Heart left ventricle (tissue), 16 donors: ENCODE data around the gene FADS3. TPM values are rescaled to one million over a fixed set of nuclear protein-coding genes. Genes with fewer than 3 reads are reported as not detected.

ENCODE experiments used
- ATAC-seq, 4 donors: fragments of 200-7000 bp; cut with Tn5 transposase; one replicate each; pipeline ENCODE4 v1.9.1; 2020 to 2022; ENCODE audit warnings: moderate library complexity in 4 of 4, mild to moderate bottlenecking in 3 of 4, moderate number of reproducible peaks in 1 of 4
- DNase-seq, 5 donors: peaks; one replicate each; pipeline ENCODE4 v3.0.0-alpha.2; 2020
- H3K27ac ChIP-seq, 12 donors: fragments of 200-600 bp; sonication (generic) in 4 of 12; one replicate each; pipeline versions ENCODE4 v1.5.0 to v1.8.0; 2016 to 2022; ENCODE audit warnings: mild to moderate bottlenecking in 2 of 12
- H3K27me3 ChIP-seq, 9 donors: fragments of 200-600 bp; sonication (generic) in 2 of 9; one replicate each; pipeline versions ENCODE4 v1.5.1 to v1.8.0; 2016 to 2022; ENCODE audit warnings: mild to moderate bottlenecking in 3 of 9
- H3K36me3 ChIP-seq, 9 donors: fragments of 200-600 bp; sonication (generic) in 2 of 9; one replicate each; pipeline versions ENCODE4 v1.5.0 to v1.8.0; 2018 to 2022; ENCODE audit warnings: mild to moderate bottlenecking in 2 of 9
- H3K4me1 ChIP-seq, 12 donors: fragments of 200-600 bp; sonication (generic) in 4 of 12; one replicate each; pipeline versions ENCODE4 v1.5.0 to v1.8.0; 2016 to 2022; ENCODE audit warnings: mild to moderate bottlenecking in 3 of 12
- H3K4me3 ChIP-seq, 12 donors: fragments of 200-600 bp; sonication (generic) in 4 of 12; one replicate each; pipeline versions ENCODE4 v1.5.0 to v1.8.0; 2017 to 2022; ENCODE audit warnings: mild to moderate bottlenecking in 9 of 12, moderate library complexity in 4 of 12
- H3K9me3 ChIP-seq, 12 donors: fragments of 200-600 bp; sonication (generic) in 4 of 12; one replicate each; pipeline versions ENCODE4 v1.5.0 to v1.8.0; 2016 to 2022; ENCODE audit warnings: mild to moderate bottlenecking in 1 of 12
- POLR2A ChIP-seq, 2 donors: fragments of 450-650 bp; IDR thresholded peaks; one replicate each; pipeline ENCODE4 v1.6.1; 2017; ENCODE audit warnings: antibody characterized with exemption in 2 of 2, mild to moderate bottlenecking in 2 of 2, moderate library complexity in 2 of 2
- WGBS, 4 donors: extraction: QIAGEN DNeasy Blood & Tissue Kit in 2 of 4; methylation state at CpG; one replicate each; pipeline versions ENCODE4 v1.1.5 to v1.1.7; 2013 to 2018; 5-methylcytosine and 5-hydroxymethylcytosine counted together
- intact Hi-C, 10 donors: fragments of 100-400 bp; cut with DNase I; formaldehyde crosslinking; loops; one replicate each; pipeline versions ENCODE4 v1.11.1 to v1.14.2; 2022
- polyA plus RNA-seq, 2 donors: library from polyadenylated mRNA; stranded (reverse); fragments of 200-250 nt; gene quantifications; one replicate each; pipeline ENCODE4 v1.2.3, GENCODE V29; 2013
- total RNA-seq, 9 donors: library from RNA; depleted of rRNA in 2 of 9; stranded (reverse); fragments of >200 nt in 2 of 9; fragmentation: NEBNext Ultra II Directional in 3 of 9; extraction: Animal tissue kit (Norgen Biotek cat#: 25700) in 3 of 9; gene quantifications; one replicate each; pipeline versions ENCODE4 v1.1.0 to v1.2.4, GENCODE V29; 2016 to 2023
- TF ChIP-seq, protein P1 (sequence below), 12 donors: fragments of 200-600 bp; sonication (generic) in 4 of 12; IDR thresholded peaks; one replicate each; pipeline versions ENCODE4 v1.5.0 to v1.8.0; 2018 to 2022; ENCODE audit warnings: antibody characterized with exemption in 12 of 12, mild to moderate bottlenecking in 5 of 12
- donor health status: ischemic (EF 13 %, LVEDD 7.1; RV severe dilation, severe dysfunction).
- donor health status: healthy with polysubstance abuse.
- donor health status: DM: no; HTN: yes; CAD: no.
- donor health status: DM: no; HTN: no; CAD: no.
- donor health status: ischemic (EF 25% LVEDD 6.9; RV normal size, moderate dysfunction).
- donor health status: ischemic (EF 25% LVEDD 5.7; RV mildly dilated, moderate dysfunction).
- donor health status: healthy.
- donor health status: DM: yes; HTN: yes; CAD: no.
- donor health status: ischemic (EF 35%, LVEDD 5.7; RV mildly dilated, moderate dysfunction).
- donor health status: nonischemic (EF 11% LVEDD 7.7; RV severe dilation, severe dysfunction).
- donor health status: DM: yes; HTN: yes; CAD: no.
- donor health status: PGD.
- donor health status: ischemic (EF 29% LVEDD 5.4; RV normal size, mild dysfunction).
- donor health status: nonischemic (EF 23%, LVEDD 6.1; RV moderate dilation, normal function).

Gene FADS3
- total and polyA plus RNA-seq, 11 donors: 53.2 to 237 (median 79.6) TPM

DNA sequence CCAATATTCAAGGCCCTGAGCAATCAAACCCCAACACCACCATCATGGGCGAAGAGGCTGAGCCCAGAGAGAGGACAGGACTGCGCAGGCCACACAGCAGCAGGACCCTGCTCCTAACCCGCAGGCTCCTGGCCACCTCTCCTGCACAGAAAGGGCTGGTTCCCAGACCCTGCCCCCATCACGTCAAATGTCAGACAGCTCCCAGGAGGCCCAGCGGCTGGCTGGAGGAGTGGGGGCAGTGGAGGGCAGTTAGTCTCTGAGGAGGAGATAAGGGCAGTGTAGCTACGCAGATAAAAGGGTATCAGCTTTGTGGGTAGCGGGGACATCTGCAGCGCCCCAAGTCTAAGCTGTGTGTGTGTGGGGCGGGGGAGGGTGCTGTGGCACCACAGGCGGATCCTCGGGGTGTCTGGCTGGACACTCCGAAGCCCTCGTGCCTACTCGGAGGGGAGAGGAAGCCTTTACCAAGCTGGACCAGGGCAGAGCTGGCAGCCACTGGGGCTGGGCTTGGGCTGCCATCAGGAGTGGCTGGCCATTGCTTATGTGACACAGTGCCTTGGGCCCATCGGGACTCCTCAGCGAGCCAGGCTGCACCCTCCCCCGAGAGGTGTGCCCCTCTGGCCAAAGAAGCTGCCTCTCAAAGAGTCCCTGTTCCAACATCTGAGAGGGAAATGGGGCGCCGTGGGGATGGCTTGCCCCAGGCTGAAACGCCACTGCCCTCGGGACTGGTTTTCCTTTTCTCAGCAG is 21.5 kb downstream of the FADS3 start:
- intact Hi-C loops: loop anchor here in 7 of 10 donors (2.0 to 10.0 kb wide), 8 partner anchors 27 to 213 kb away; partner anchors contain the start of gene FADS1 (in 2 of the 7)
- H3K9me3 ChIP-seq: no peaks in the 10 kb centered on the region
- no peak for TF ChIP-seq POLR2A (IDR thresholded peaks at IDR 0.05)
- TF ChIP-seq, protein P1, sequence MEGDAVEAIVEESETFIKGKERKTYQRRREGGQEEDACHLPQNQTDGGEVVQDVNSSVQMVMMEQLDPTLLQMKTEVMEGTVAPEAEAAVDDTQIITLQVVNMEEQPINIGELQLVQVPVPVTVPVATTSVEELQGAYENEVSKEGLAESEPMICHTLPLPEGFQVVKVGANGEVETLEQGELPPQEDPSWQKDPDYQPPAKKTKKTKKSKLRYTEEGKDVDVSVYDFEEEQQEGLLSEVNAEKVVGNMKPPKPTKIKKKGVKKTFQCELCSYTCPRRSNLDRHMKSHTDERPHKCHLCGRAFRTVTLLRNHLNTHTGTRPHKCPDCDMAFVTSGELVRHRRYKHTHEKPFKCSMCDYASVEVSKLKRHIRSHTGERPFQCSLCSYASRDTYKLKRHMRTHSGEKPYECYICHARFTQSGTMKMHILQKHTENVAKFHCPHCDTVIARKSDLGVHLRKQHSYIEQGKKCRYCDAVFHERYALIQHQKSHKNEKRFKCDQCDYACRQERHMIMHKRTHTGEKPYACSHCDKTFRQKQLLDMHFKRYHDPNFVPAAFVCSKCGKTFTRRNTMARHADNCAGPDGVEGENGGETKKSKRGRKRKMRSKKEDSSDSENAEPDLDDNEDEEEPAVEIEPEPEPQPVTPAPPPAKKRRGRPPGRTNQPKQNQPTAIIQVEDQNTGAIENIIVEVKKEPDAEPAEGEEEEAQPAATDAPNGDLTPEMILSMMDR (IDR thresholded peaks at IDR 0.05): no peak
- H3K27me3 ChIP-seq: no peaks in the 10 kb centered on the region
- no peak for ATAC-seq
- 63 to 81% (median 74%) methylated on average over 15 to 21 of the region's 21 CpGs for WGBS, 4 donors
- H3K4me1 ChIP-seq: peaks cover 2 to 46% (median 20%) of the 10 kb centered on the region in 12 donors
- peaks cover 0 to 18% (median 9%) of the 10 kb centered on the region in 9 donors for H3K36me3 ChIP-seq
- no peak for DNase-seq
- peak overlapping the region in 4 of 12 donors; percentile 39 to 69 (median 58) for H3K27ac ChIP-seq
- H3K4me3 ChIP-seq: no peak overlapping the region

DNA sequence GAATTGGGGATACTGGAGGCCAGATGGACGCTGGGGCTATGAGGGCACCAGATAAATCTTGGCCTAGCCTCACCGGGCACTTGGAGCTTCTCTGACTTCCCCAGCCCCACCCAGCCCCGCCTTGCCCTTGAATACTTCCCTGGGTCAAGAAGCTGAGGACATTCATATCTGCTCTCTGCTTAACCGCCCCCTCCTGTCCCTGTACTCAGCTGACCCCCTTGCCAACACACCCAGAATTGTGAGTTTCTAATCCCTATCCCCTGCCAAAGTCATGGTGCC is 22.0 kb downstream of the FADS3 start:
- Histone ChIP-seq H3K4me1 (peaks cover 2 to 41% (median 20%) of the 10 kb centered on the region in 12 donors), H3K27ac (no peak overlapping the region), H3K4me3 (no peak overlapping the region), H3K36me3 (peaks cover 0 to 23% (median 11%) of the 10 kb centered on the region in 9 donors), H3K27me3 (no peaks in the 10 kb centered on the region), H3K9me3 (no peaks in the 10 kb centered on the region)
- DNase-seq (no peak), ATAC-seq (no peak)
- 68 to 79% (median 72%) methylated on average over 4 of the region's 4 CpGs for WGBS, 4 donors
- intact Hi-C loops: no loop called here
- TF ChIP-seq, protein P1 (IDR thresholded peaks at IDR 0.05): no peak
- TF ChIP-seq POLR2A (IDR thresholded peaks at IDR 0.05): no peak

DNA sequence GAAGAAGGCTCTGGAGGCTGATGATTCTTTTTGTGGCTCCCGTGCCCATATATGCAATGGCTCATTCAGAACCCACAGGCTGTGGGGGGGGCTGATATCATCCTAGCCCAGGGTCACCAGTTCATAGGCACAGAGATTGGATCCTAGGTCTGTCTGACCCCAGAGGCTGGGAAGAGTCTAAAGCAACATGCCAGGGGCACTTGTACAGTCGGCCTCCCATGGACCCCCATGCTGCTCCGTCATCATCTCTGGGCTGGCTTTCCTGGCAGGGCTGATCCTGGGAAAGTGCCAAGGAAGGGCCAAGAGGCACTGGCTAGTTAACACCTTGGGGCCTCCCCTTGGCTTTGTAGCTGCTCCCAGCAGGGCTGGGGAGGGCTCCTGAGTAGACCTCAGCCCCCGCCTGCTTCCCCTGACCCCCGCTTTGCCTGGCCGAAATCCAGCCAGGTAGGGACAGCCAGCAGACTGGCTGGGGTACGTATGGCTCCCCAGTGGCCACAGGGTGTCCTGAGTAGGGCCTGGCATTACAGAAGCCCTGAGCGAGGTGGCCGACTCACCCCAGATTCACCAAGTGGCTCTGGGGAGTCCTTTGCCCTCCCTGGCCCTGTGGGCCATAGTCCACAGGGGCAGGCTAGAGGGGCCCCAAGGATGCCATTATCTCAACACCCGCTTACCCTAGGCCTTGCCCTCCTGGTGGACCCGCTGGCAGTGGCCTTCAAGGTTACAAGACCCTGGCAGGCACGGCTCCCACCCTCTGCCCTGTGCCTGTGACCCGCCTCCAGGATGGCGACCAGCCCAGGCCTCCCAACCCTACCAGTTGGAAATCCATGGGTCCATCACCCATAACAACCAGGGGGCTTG is 22.5 kb downstream of the FADS3 start:
- intact Hi-C loops: no loop called here
- H3K27me3 ChIP-seq: no peaks in the 10 kb centered on the region
- H3K9me3 ChIP-seq: no peaks in the 10 kb centered on the region
- no peak overlapping the region for H3K27ac ChIP-seq
- WGBS, 4 donors: 82 to 93% (median 86%) methylated on average over 7 to 14 of the region's 14 CpGs
- TF ChIP-seq POLR2A (IDR thresholded peaks at IDR 0.05): no peak
- TF ChIP-seq, protein P1 (IDR thresholded peaks at IDR 0.05): no peak
- ATAC-seq (no peak), DNase-seq (no peak)
- H3K4me3 ChIP-seq: no peak overlapping the region
- peaks cover 2 to 35% (median 18%) of the 10 kb centered on the region in 12 donors for H3K4me1 ChIP-seq
- H3K36me3 ChIP-seq: peaks cover 0 to 27% (median 13%) of the 10 kb centered on the region in 9 donors

DNA sequence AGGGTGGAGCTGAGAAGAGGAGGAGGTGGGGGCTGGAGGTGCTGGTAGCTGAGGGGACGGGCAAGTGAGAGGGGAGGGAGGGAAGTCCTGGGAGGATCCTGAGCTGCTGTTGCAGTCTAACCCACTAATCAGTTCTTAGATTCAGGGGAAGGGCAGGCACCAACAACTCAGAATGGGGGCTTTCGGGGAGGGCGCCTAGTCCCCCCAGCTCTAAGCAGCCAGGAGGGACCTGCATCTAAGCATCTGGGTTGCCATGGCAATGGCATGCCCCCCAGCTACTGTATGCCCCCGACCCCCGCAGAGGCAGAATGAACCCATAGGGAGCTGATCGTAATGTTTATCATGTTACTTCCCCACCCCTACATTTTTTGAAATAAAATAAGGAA is 24.4 kb downstream of the FADS3 start:
- intact Hi-C loops: no loop called here
- no peak overlapping the region for H3K27ac ChIP-seq
- WGBS, 4 donors: 93 to 96% (median 93%) methylated on average over 6 of the region's 6 CpGs
- H3K4me1 ChIP-seq: peaks cover 0 to 31% (median 17%) of the 10 kb centered on the region in 12 donors
- peaks cover 0 to 32% (median 8%) of the 10 kb centered on the region in 9 donors for H3K36me3 ChIP-seq
- DNase-seq: no peak
- no peak for ATAC-seq
- H3K27me3 ChIP-seq: no peaks in the 10 kb centered on the region
- H3K9me3 ChIP-seq: no peaks in the 10 kb centered on the region
- H3K4me3 ChIP-seq: no peak overlapping the region
- no peak for TF ChIP-seq POLR2A (IDR thresholded peaks at IDR 0.05)
- TF ChIP-seq, protein P1 (IDR thresholded peaks at IDR 0.05): no peak
